ENCODE results near the gene KIF26B. TPM values are rescaled to one million over a fixed set of nuclear protein-coding genes. Genes with fewer than 3 reads are reported as not detected.
"Not testable (repeated sequence)": the region's sequence is repeated elsewhere in the genome, so short reads cannot be mapped to it uniquely, and the experiment has no call there.

Gene KIF26B
- total RNA-seq, 2 experiments from 2014 or later, result 0.60 to 0.84 TPM

GRCh38 chr1:245740336-245740735 lies 585.6 kb downstream of the KIF26B start:
- H3K4me3 Mint-ChIP-seq, H3K27me3 Mint-ChIP-seq, DNase-seq, H3K4me1 Mint-ChIP-seq, H3K36me3 Mint-ChIP-seq, H3K27ac Mint-ChIP-seq: not testable (repeated sequence)
- peaks cover 10% of the 10 kb centered on the region for H3K9me3 Mint-ChIP-seq

- DNase-seq, result no peak
- Mint-ChIP-seq H3K4me1 (no peaks in the 10 kb centered on the region), H3K36me3 (peaks cover 32% of the 10 kb centered on the region), H3K27ac (no peak overlapping the region), H3K27me3 (no peaks in the 10 kb centered on the region), H3K4me3 (no peak overlapping the region), H3K9me3 (peaks cover 24% of the 10 kb centered on the region)
Observed at GRCh38 chr1:245742896-245743295, 588.1 kb downstream of the KIF26B start.

DNA sequence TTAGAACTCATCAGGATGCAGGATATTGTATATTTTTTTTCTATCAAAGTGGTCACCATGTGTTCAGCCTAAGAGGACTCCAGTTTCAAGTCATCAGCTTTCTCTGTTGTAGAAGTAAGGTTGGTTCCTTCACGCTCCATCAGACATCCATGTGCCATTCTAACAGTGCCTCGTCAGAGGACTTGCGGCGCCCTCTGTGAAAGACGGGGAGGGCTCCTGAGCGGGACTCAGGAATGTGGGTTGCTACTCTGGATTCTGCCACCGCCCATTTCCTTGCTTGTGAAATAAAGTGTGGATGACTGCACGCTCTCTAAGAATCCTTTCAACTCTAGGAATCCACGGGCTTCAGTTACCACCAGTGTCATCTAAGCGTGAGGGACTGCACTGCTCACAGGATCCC lies 593.5 kb downstream of the KIF26B start:
- no peak for DNase-seq
- H3K36me3 Mint-ChIP-seq, result peaks cover 74% of the 10 kb centered on the region
- H3K4me3 Mint-ChIP-seq, result no peak overlapping the region
- peaks cover 26% of the 10 kb centered on the region for H3K9me3 Mint-ChIP-seq
- H3K4me1 Mint-ChIP-seq, result no peaks in the 10 kb centered on the region
- no peaks in the 10 kb centered on the region for H3K27me3 Mint-ChIP-seq
- no peak overlapping the region for H3K27ac Mint-ChIP-seq

GRCh38 chr1:245748646-245749045 lies 593.9 kb downstream of the KIF26B start:
- H3K4me3 Mint-ChIP-seq, result no peak overlapping the region
- peaks cover 77% of the 10 kb centered on the region for H3K36me3 Mint-ChIP-seq
- DNase-seq, result no peak
- H3K27ac Mint-ChIP-seq, result no peak overlapping the region
- H3K4me1 Mint-ChIP-seq, result no peaks in the 10 kb centered on the region
- H3K27me3 Mint-ChIP-seq, result no peaks in the 10 kb centered on the region
- H3K9me3 Mint-ChIP-seq, result peaks cover 26% of the 10 kb centered on the region

- Mint-ChIP-seq H3K27me3 (no peaks in the 10 kb centered on the region), H3K9me3 (peaks cover 26% of the 10 kb centered on the region), H3K4me1 (no peaks in the 10 kb centered on the region), H3K4me3 (no peak overlapping the region), H3K36me3 (peaks cover 76% of the 10 kb centered on the region), H3K27ac (no peak overlapping the region)
- DNase-seq, result no peak
Observed at GRCh38 chr1:245749053-245749452, 594.3 kb downstream of the KIF26B start.

GRCh38 chr1:245750261-245750660 lies 595.5 kb downstream of the KIF26B start:
- Mint-ChIP-seq H3K27ac (no peak overlapping the region), H3K27me3 (no peaks in the 10 kb centered on the region), H3K4me1 (no peaks in the 10 kb centered on the region), H3K9me3 (peaks cover 20% of the 10 kb centered on the region), H3K4me3 (no peak overlapping the region), H3K36me3 (peaks cover 71% of the 10 kb centered on the region)
- DNase-seq, result no peak

- Mint-ChIP-seq H3K27ac (no peak overlapping the region), H3K27me3 (no peaks in the 10 kb centered on the region), H3K9me3 (peaks cover 17% of the 10 kb centered on the region), H3K4me1 (no peaks in the 10 kb centered on the region), H3K36me3 (peaks cover 66% of the 10 kb centered on the region), H3K4me3 (no peak overlapping the region)
- no peak for DNase-seq
Observed at GRCh38 chr1:245751116-245751515, 596.3 kb downstream of the KIF26B start.

DNA sequence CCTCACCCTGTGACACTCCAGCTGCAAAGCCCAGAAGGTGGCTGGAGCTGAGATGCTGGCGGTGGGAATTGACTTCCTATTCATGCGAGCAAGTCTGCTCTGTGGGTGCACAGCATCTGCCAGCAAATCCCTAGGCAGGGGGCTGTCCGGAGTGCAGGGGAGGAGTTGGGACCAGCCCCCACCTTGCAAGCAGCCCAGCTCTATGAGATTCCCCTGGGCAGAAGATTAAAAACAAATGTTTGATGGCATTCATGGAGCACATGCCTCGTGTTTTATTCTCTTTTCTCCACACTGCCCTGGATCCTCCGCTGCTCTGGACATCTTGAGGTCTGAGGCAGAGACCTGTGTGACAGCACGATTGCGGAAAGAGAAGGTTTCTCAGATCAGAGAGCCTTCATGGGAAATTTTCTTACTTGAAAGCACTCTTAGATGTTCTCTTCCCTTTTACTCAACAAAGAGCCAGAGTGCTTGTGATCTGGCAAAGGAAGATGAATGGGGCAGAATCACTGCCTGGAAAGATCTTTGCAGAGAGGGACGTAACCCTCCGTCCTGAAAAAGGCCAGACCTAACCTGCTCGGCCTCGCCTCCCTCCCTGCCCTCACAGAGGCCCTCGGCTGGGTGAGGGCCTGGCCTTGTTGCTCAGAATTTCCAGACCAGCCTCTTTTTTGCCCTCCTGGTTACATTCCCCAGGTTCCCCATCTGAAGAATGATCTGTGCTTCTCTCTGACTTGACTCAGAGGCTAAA lies 597.1 kb downstream of the KIF26B start:
- no peaks in the 10 kb centered on the region for H3K4me1 Mint-ChIP-seq
- no peaks in the 10 kb centered on the region for H3K27me3 Mint-ChIP-seq
- no peak for DNase-seq
- H3K9me3 Mint-ChIP-seq, result peaks cover 12% of the 10 kb centered on the region
- no peak overlapping the region for H3K27ac Mint-ChIP-seq
- peaks cover 62% of the 10 kb centered on the region for H3K36me3 Mint-ChIP-seq
- H3K4me3 Mint-ChIP-seq, result no peak overlapping the region

DNA sequence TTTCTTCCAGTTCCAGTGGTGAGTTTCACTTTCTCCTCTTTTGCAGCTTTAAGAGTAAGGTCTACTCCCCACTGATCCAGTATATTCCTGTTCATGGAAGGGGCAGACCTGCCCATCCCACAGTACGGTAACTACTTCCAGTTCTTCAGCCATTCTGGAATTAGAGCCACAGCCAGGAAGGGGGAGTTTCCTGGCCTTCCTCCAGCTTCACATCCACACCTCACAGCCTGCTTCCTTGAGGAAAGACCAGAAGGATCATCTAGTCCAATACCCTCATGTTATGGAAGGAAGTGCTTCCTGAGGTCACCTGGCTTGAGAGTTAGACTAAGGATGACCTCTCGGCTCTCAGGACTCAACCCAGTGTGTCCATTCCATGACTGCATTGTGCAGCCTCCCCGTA lies 597.8 kb downstream of the KIF26B start:
- peaks cover 14% of the 10 kb centered on the region for H3K9me3 Mint-ChIP-seq
- H3K27me3 Mint-ChIP-seq, result no peaks in the 10 kb centered on the region
- H3K36me3 Mint-ChIP-seq, result peaks cover 58% of the 10 kb centered on the region
- no peak overlapping the region for H3K4me3 Mint-ChIP-seq
- no peaks in the 10 kb centered on the region for H3K4me1 Mint-ChIP-seq
- no peak overlapping the region for H3K27ac Mint-ChIP-seq
- no peak for DNase-seq

DNA sequence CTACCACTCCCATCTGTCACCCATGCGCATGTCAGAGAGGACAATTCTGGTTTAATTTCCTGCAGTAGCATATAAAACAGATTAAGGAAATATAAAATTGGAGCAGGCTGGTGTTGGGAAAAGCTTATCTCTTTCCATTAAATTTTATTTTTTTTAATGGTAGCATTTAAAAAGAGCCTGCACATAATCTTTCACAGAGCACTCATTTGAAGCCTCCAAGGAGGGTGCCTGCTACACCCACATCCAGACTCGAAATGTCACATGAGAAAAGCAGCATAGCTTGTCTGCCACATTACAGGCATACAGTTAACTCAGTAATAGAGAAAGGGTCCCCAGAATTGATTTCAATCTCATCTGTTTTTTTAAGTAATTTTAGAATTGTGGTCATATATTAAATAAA lies 599.0 kb downstream of the KIF26B start:
- no peaks in the 10 kb centered on the region for H3K4me1 Mint-ChIP-seq
- peaks cover 19% of the 10 kb centered on the region for H3K9me3 Mint-ChIP-seq
- no peak overlapping the region for H3K4me3 Mint-ChIP-seq
- no peak for DNase-seq
- peaks cover 55% of the 10 kb centered on the region for H3K36me3 Mint-ChIP-seq
- H3K27me3 Mint-ChIP-seq, result no peaks in the 10 kb centered on the region
- no peak overlapping the region for H3K27ac Mint-ChIP-seq

DNA sequence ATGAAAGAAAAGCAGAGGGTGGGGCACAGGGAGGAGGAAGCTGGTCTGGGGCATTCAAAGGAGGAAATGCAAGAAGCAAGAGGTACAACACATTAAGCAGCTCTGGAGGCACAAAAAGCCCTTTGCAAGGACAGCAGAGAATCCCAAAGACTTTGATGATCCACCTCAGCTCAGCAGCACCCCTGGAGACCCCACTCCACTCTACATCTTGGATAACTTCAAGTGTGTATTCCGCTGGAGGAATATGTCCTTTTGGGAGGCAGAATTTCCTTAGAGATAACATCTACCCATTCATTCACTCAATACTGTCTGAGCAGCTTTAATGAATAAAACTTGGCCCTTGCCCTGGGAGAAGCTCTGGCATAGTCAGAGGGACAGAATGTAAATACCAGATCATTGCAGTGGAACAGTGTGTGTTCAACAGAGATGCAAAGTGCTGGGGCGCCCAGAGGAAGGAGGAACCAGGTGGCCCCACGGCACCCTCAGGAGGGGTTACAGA lies 599.7 kb downstream of the KIF26B start:
- H3K9me3 Mint-ChIP-seq, result peaks cover 21% of the 10 kb centered on the region
- no peaks in the 10 kb centered on the region for H3K4me1 Mint-ChIP-seq
- H3K36me3 Mint-ChIP-seq, result peaks cover 56% of the 10 kb centered on the region

More for the DNA sequence above, 599.7 kb downstream of the KIF26B start:
- no peak for DNase-seq
- Mint-ChIP-seq H3K4me3 (no peak overlapping the region), H3K27me3 (no peaks in the 10 kb centered on the region), H3K27ac (no peak overlapping the region)
